GM19395 (cell line): ENCODE results near the gene LAMC2.

Experiments used
- ATAC-seq: cut with Tn5 transposase; IDR thresholded peaks from one replicate; pipeline ENCODE4 v1.9.1; 2021; ENCODE audit warnings: mild to moderate bottlenecking, moderate library complexity; ENCODE audit not compliant: unreplicated experiment

The LAMC2 gene

DNA sequence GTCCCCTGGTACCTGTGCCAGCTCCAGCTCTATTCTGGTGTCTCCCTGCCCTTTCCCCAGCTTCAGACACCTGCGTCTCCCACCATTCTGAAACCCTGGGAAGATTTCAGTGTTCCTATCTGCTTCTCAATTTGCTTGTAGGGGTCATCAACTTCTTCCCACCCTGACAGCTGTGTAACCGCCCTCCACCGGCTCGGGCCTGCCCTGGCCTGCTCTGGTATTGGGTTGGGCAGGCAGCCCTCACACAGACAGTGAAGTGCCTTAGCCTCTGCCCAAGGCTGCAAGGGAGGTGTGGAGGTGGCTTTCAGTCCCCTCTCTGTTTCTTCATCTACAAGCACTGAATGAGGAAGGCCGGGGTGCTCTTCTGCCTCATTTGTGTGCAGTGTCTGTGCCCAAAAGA is 97.2 kb downstream of the LAMC2 start:
- ATAC-seq, result no peak

DNA sequence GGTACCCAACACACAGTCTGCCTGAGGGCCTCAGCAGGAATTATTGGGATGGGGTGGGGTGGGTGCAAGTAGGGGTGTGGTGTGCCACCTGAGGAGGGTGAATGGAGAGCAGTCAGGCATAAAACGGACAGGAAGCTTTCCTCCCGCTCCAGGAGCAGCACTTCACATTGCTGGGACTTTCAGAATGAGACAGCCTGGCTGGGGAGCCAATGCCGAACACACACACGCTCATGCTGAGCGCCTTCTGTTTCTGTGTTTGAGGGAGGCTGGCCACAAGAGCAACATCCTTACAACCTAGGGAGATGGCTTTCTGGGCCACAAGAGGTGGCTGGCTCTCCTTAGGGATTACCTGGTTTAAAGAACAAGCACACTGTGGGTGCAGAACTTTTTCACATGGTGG is 98.0 kb downstream of the LAMC2 start:
- ATAC-seq, result no peak

DNA sequence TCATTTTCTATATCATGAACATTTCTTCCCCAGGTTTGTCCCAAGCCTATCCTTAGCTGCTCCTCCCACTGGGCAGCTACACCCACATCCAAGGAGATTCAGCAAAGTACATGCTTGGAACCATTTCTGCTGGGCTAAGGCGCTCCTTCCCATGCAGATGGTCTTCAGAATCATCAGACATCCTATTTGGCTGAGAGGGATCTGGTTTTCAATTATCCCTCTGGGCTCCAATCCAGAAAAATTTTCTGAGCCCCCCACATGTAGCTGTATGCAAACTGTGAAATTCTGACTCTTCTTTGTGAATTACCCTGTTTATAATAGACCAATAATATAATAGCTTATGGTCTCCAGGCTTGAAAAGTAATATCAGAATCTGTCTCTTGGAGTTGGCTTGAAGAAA is 99.2 kb downstream of the LAMC2 start:
- ATAC-seq, result no peak

DNA sequence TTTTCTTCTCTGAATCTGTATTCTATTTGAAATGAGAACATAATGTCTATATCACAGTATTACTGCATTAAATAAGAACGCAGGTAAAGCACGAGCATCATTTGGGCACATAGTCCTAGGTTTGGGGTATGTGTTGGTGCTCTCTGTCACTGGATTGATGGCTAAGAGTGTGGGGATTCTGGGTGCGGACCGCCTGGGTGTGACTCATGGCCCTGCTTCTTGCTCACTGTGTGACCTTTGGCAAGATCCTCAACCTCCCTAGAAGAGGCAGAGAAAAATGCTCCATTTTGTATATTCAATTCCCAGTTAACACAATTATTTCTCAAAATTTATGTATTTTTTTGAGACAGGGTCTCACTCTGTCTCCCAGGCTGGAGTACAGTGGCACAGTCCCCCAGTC is 99.7 kb downstream of the LAMC2 start:
- ATAC-seq, result no peak

DNA sequence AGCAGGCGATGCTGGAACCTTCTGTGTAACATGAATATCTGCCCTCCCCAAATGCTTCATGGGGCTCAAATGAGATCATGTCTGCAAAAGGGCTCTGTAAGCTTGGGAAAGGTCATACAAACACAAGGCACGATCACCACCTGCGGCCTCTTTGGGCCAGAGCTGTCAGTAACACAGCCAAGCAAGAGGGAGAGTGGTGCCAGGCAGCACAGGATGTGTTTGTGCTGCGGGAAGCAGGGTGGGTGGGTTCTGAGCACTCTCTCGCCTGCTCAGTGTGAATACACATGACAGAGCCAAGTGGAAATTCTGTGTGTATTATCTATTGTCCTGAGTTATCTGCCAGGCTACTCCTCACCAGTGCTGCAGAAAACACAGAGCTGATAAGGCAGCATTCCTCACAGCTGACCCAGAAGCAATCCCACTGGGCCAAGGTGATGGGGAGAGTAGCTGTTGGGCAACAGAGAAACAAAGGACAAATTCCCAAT is 101.2 kb downstream of the LAMC2 start:
- ATAC-seq, result no peak

DNA sequence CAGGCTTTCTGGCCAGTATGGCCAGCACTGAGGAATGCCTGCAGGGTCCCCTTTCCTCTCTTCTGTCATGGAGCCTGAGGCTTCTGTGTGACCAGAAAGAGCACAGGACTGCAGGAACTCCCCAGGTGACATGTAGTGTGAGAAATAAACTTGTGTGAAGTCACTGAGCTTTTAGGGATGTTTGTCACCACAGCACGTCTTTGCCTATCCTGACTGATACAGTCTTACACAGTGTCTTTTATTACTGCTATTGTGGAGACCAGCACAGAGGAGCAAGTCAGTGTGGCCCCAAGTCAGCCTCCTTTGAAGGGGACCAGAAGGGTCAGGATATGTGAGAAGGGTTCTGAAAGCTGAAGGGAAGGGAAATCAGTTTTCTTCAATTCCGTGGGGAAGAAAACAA is 102.5 kb downstream of the LAMC2 start:
- ATAC-seq, result no peak

DNA sequence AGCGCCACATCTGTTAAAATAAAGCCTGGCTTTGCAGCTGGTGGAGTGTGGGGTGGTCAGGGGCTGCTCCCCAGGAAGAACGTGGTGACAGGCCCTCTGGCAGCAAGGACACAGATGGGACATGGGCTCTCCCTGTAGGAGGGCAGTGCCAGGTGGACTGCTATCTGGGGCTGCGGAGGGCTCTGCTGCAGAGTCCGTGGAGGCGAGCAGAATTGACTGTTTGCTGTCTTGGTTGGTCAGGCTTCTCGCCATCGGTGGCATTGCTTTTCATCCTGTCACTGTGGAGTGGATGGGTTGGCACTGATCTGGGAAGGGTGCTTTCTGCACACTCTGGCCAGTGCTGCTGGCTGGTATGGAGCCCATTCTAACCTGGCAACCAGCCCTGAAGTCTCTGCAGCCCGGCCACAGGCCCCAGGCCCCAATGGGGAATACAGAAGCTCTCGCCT is 103.0 kb downstream of the LAMC2 start:
- no peak for ATAC-seq

DNA sequence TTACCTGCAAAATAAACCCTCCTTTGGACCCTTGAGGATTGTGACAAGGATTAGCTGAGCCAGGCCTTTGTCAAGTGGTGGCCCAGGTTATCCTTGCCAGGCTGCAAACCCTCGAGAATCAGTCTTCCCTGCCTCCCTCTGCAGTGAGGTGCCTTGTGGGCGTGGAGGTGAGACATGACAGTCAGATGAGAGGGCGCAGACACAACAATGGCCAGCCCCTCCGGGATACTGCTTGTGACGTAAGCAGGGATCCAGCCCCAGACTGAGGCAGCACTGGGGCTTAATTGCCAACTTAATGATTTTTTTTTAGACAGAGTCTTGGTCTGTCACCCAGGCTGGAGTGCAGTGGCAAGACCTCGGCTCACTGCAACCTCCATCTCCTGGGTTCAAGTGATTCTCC is 104.6 kb downstream of the LAMC2 start:
- ATAC-seq, result no peak

DNA sequence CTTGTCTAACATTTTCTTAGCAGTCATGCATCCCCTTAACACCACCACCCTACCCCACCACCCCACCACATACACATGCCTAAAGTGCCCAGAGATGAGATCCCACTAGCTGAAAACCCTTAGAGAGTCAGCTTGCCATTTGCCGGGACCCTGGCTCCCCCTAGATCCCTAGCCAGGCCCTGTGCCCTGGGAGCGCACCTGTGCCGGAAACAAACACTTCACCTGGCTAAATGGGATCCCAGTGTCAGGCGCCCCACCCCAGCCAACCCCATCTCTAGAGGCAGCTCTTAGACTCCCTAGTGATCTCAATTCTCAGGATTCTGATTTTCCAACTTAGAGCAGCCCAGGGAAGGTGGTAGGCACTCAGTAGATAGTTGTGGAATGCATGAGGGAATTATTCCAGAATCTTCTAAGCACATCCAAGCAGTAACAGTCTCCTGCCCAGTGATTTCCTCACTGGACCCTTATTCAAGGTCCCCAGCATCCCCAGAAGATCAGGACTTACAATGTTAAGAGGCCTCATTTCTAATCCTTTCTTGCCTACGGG is 105.2 kb downstream of the LAMC2 start:
- no peak for ATAC-seq

DNA sequence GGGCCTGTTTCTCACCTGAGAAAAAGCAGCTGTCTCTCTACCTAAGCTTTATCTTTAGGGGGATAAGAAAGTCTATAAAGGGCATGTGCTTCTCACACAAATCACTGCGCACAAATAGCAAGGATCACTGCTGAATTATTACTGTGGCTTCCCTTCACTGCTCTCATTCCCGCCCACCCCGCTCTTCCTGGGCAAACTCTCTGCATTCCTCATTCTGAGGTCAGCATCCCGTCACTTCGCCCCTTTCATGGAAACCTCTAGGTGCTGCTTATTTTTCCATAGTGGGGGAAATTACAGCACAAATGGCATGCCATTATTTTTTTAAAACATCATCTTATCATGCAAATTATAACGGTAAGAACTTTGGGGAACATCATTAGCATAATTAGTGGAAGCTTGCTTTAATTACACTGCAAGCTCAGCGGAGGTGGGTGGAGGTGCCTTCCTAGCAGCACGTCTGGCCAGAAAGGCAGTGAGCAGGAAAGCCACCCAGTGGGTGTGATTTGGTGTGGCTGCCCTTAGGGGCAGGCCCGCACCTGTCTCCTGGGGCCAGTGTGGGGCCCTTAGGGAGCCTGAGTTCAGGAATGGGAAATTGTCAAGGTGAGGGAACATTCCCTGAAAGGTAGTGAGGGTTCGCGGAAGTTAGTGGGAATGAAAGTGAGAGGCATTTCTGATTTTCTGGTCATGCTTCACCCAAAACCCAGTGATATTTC is 105.9 kb downstream of the LAMC2 start:
- no peak for ATAC-seq

DNA sequence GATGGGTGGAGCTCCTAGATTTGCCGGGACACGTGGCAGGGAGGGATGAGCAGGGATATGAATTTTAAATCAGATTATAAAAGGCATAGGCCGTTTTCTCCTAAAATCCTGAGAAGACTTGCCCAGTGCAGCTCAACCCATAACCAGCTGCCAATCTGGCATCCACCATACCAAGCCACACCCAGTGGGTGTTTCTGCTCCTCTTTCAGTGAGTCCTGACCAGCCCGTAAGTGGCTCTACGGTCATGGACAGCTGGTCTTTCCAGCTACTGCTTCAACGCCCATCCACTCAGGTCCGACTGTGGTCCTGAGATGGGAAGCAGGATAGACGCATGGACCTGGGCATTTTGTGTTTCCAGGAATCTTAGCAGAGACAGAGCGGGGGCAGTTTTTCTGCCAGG is 107.2 kb downstream of the LAMC2 start:
- no peak for ATAC-seq

DNA sequence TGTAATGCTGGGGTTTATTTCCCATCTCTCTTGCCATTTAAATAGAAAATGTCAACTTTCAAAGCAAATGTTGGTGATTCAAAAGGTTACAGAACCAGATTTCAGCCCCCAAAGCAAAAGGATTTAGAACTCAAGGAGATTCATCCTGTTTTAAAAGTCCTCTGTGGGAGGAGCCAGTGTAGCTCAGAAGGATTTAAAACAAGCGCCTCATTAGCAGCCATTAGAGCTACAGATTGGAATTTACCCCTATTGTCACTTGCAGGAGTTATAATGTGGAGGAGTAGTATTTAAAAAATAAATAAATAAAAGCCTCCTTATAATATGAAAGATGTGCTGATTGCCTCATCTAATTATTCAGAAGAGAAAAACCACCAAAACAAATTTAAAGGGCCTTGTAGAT is 107.8 kb downstream of the LAMC2 start:
- ATAC-seq, result no peak
